HEK293 (cell line): ENCODE measurements around the gene NHS.

Source experiments
- ATF2 ChIP-seq: fragments of 450-650 bp; formaldehyde crosslinking; IDR thresholded peaks from 2 replicates; pipeline ENCODE4 v1.5.1; 2016; ENCODE audit warnings: missing biosample characterization, missing genetic modification characterization, low read depth
- CTCF ChIP-seq: fragments of 450-650 bp; formaldehyde crosslinking; IDR thresholded peaks from 2 replicates; pipeline ENCODE4 v1.5.1; 2016; ENCODE audit warnings: missing biosample characterization, missing genetic modification characterization
- PRDM10 ChIP-seq: fragments of 450-650 bp; formaldehyde crosslinking; IDR thresholded peaks from 2 replicates; pipeline ENCODE4 v1.5.1; 2016; ENCODE audit warnings: missing biosample characterization, missing genetic modification characterization
- SCRT1 ChIP-seq: fragments of 450-650 bp; formaldehyde crosslinking; IDR thresholded peaks from 2 replicates; pipeline ENCODE4 v1.5.1; 2016; ENCODE audit warnings: missing biosample characterization, missing genetic modification characterization, borderline replicate concordance
- TCF7L2 ChIP-seq: IDR thresholded peaks from 2 replicates; pipeline ENCODE4 v1.6.1; 2011; ENCODE audit warnings: low read depth, mild to moderate bottlenecking, inconsistent platforms, low read length, moderate library complexity, borderline replicate concordance
- YY1 ChIP-seq: fragments of 450-650 bp; formaldehyde crosslinking; IDR thresholded peaks from 2 replicates; pipeline ENCODE4 v1.5.1; 2018; ENCODE audit warnings: missing biosample characterization, missing genetic modification characterization
- ZBTB11 ChIP-seq: fragments of 450-650 bp; formaldehyde crosslinking; conservative IDR thresholded peaks from 2 replicates; pipeline ENCODE4 v1.5.1; 2016; ENCODE audit warnings: low read depth, missing biosample characterization, missing genetic modification characterization
- ZBTB7A ChIP-seq: fragments of 450-650 bp; formaldehyde crosslinking; IDR thresholded peaks from 2 replicates; pipeline ENCODE4 v1.5.1; 2016; ENCODE audit warnings: low read depth, missing biosample characterization, missing genetic modification characterization
- ZFP41 ChIP-seq: fragments of 450-650 bp; formaldehyde crosslinking; IDR thresholded peaks from 2 replicates; pipeline ENCODE4 v1.5.1; 2016; ENCODE audit warnings: missing biosample characterization, missing genetic modification characterization, borderline replicate concordance
- ZNF223 ChIP-seq: fragments of 450-650 bp; formaldehyde crosslinking; IDR thresholded peaks from 2 replicates; pipeline ENCODE4 v1.5.1; 2016; ENCODE audit warnings: missing biosample characterization, missing genetic modification characterization
- ZNF544 ChIP-seq: fragments of 450-650 bp; formaldehyde crosslinking; IDR thresholded peaks from 2 replicates; pipeline ENCODE4 v1.5.0; 2017; ENCODE audit warnings: missing biosample characterization, missing genetic modification characterization
- ZNF747 ChIP-seq: fragments of 450-650 bp; formaldehyde crosslinking; IDR thresholded peaks from 2 replicates; pipeline ENCODE4 v1.5.1; 2016; ENCODE audit warnings: missing biosample characterization, missing genetic modification characterization

- TF ChIP-seq PRDM10 (tag by site-specific recombination) (no peak), CTCF (tag by site-specific recombination) (no peak), SCRT1 (tag by site-specific recombination) (no peak), TCF7L2 (no peak), ZNF223 (tag by site-specific recombination) (no peak), ATF2 (no peak), ZNF747 (tag by site-specific recombination) (no peak), YY1 (tag by site-specific recombination) (no peak), ZFP41 (tag by site-specific recombination) (no peak), ZBTB11 (tag by site-specific recombination) (no peak), ZBTB7A (no peak), ZNF544 (tag by site-specific recombination) (no peak)
Observed at GRCh38 chrX:17563515-17563914, 188.5 kb downstream of the NHS start.
